HG03442 (cell line): ENCODE results near the gene CCSER1.

Source experiments
- ATAC-seq: cut with Tn5 transposase; IDR thresholded peaks from one replicate; pipeline ENCODE4 v1.9.1; 2021; ENCODE audit warnings: mild to moderate bottlenecking, moderate library complexity; ENCODE audit not compliant: unreplicated experiment

Gene CCSER1

GRCh38 chr4:90127223-90127705 lies at the start of gene CCSER1:
Gene CCSER1, plus strand, starts transcription at chr4:90127394.
- peak; percentile 70 for ATAC-seq

GRCh38 chr4:90078440-90078839 lies 48.8 kb upstream of the CCSER1 start:
- ATAC-seq, result peak; percentile 89

GRCh38 chr4:90080116-90080515 lies 47.1 kb upstream of the CCSER1 start:
- ATAC-seq, result no peak

GRCh38 chr4:90081432-90082144 lies 45.6 kb upstream of the CCSER1 start:
- no peak for ATAC-seq

GRCh38 chr4:90082449-90082848 lies 44.7 kb upstream of the CCSER1 start:
- no peak for ATAC-seq

GRCh38 chr4:90084277-90084966 lies 42.8 kb upstream of the CCSER1 start:
- no peak for ATAC-seq

DNA sequence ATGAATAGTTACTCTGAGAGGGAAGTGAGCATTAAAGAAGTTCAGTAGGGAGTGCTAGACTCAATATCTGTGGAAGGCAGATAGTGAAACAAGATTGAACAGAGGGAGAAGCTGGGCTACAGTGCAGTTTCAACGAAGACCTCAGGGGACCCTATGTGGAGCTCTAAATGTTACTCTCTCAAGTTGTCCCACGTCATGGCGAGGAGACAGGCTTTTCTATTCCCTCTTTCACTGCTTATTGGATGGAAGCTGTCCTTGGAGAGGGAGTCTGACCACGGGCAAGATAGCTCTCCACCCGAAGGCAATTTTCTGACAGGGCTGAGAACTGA lies 42.3 kb upstream of the CCSER1 start:
- no peak for ATAC-seq

GRCh38 chr4:90093526-90093925 lies 33.7 kb upstream of the CCSER1 start:
- ATAC-seq, result no peak

GRCh38 chr4:90095000-90095399 lies 32.2 kb upstream of the CCSER1 start:
- no peak for ATAC-seq

DNA sequence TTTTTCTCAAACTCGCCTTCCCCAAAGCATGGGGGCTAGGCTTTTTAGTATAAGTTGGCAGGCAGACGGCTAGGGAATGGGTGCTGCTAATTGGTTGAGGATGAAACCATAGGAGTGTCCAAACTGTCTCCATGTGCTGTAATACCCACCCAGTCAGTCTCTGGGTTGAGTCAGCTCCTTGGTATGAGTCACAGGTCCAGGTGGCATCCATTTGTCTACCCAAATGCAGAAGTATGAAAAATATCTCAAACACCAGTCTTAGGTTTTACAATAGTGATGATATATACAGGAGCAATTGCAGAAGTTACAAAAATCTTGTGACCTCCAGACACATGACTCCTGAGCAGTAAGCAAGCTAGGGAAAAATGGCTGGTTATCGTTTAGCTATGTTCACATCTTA lies 27.4 kb upstream of the CCSER1 start:
- peak; percentile 84 for ATAC-seq

GRCh38 chr4:90103991-90104390 lies 23.2 kb upstream of the CCSER1 start:
- no peak for ATAC-seq

- no peak for ATAC-seq
These were observed 21.9 kb upstream of the CCSER1 start for GRCh38 chr4:90105274-90105673.

GRCh38 chr4:90112715-90113114 lies 14.5 kb upstream of the CCSER1 start:
- no peak for ATAC-seq

GRCh38 chr4:90113881-90114457 lies 13.2 kb upstream of the CCSER1 start:
- no peak for ATAC-seq

- ATAC-seq, result peak; percentile 77
These were observed 8.5 kb upstream of the CCSER1 start for GRCh38 chr4:90118527-90119195.

DNA sequence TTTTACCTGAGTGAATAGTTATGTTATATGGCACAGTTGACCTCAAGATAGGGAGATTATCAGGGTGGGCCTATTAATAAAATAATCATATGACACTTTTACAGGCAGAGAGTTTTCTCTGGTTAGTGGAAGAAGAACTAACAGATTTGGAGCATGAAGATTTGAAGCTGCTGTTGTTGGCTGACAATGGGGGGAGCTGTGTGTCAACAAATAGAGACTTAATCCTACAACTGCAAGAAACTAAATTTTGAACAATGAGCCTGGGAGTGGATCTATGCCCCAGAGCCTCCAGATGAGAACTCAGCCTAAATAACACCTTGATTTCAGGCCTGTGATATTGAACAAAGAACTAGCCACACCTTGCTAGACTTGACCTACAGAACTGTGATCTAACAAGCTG lies 7.2 kb upstream of the CCSER1 start:
- ATAC-seq, result no peak

DNA sequence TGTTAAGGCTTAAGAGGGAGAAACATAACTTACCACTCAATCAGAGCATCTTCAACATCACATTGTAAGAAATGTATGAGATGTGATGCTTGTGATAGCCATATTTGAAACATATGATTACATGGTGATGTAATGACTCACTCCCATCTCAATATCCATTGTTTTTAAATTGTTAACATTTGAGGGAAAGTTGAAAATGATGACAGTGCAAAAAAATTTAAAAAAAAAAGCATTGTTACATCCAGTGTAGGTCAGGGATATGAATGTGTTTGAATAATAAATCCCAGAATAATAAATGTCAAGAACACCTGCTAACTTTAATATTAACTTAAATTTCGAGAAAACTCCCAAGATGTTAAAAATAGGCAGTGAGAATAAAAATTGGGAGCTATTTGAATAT lies 6.4 kb upstream of the CCSER1 start:
- no peak for ATAC-seq

GRCh38 chr4:90121676-90122354 lies 5.4 kb upstream of the CCSER1 start:
- no peak for ATAC-seq

GRCh38 chr4:90122355-90122748 lies 4.8 kb upstream of the CCSER1 start:
- no peak for ATAC-seq

DNA sequence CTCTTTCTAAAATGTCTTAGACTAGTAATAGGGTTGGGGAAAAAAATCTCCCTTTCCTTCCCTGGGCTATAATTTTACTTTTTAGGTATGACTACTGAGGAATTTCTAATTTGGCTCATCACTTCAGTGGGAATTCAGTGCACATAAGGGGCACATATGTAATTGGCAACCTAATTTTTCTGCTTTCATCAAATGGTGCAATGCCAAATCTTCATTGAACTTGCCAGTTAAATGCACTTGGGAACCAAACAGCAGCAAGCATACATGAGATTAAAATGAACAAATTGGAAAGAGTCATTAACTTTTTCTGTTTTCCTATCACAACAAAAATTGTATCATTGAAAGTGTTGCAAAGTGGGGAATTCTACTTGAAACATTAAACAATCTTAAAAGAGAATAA lies 2.9 kb upstream of the CCSER1 start:
- ATAC-seq, result no peak

DNA sequence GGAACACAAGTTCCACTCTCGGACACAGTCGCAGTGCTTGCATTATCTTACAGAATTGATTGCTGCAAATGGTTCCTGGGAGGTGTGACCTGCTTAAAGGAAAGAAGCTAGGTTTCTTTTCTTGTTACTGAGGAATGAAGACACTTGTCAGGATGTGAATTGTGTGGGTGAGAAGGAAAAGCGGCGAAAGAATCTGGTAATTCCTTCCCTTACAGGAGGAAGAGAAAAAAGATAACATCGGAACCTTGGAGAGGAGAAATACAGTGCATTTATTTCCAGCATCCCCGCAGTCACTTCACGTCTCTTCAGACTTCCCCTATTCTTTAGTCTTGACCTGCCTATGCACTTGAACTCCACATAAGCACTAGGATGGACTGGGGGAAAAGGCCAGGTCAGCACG lies 389 bp upstream of the CCSER1 start:
- ATAC-seq, result no peak
